ENCODE measurements around the gene SAMD11.

- TF ChIP-seq CTCF (IDR thresholded peaks at IDR 0.05 in 2 of 3, conservative IDR thresholded peaks at IDR 0.05 in 1 of 3; ENCODE audit: borderline replicate concordance in 1 of 3, insufficient read depth in 1 of 3, low read depth in 2 of 3, low read length in 2 of 3) (no peak), EZH2phosphoT487 (IDR thresholded peaks at IDR 0.05; ENCODE audit: borderline replicate concordance) (no peak), POLR2AphosphoS5 (IDR thresholded peaks at IDR 0.05; ENCODE audit: low read depth, low read length) (no peak), SIN3A (IDR thresholded peaks at IDR 0.05; ENCODE audit: low read depth) (no peak), ZBTB33 (IDR thresholded peaks at IDR 0.05; ENCODE audit: extremely low read depth, insufficient replicate concordance, low read length) (no peak), ELF1 (IDR thresholded peaks at IDR 0.05; ENCODE audit: borderline replicate concordance, low read depth) (no peak)
Observed at GRCh38 chr1:978069-978834, 54.5 kb downstream of the SAMD11 start.
